K562 (cell line): Measurements from ENCODE around the gene MT4. TPM values are rescaled to one million over a fixed set of nuclear protein-coding genes. Genes with fewer than 3 reads are reported as not detected.

Experiments
- ATAC-seq: fragments of 200-7000 bp; cut with Tn5 transposase; 3 replicates; pipeline ENCODE4 v1.9.1; 2020; ENCODE audit warnings: moderate library complexity
- BruUV-seq: library from RNA; stranded (reverse); fragments of 400-500 nt; replicated peaks from 2 replicates; lab custom pipeline; 2021; lab: Mats Ljungman, UMichigan
- CTCF ChIA-PET: fragments of 300-600 bp; formaldehyde crosslinking; extraction: SDS; loops from one replicate; lab custom pipeline; 2021; ENCODE audit warnings: low intra/inter-chr PET ratio; lab: Yijun Ruan, JAX
- POLR2A ChIA-PET: fragments of 300-600, 350-650 bp; sonication (Branson Sonifier 250); formaldehyde crosslinking; extraction: SDS; loops from one replicate; lab custom pipeline; 2021; ENCODE audit warnings: antibody characterized with exemption, inconsistent platforms; lab: Yijun Ruan, JAX
- DNase-seq, 4 experiments: peaks; one replicate each; pipeline versions ENCODE4 v3.0.0 to v3.0.0-alpha.2; 2011 to 2018; ENCODE audit warnings: low spot score in 3 of 4, mixed read lengths in 3 of 4; ENCODE audit errors: extremely low read depth in 1 of 4
- FAIRE-seq: peaks from 2 replicates; lab custom pipeline; 2011; peaks lifted over from hg19 to GRCh38; lab: Jason Lieb, UNC
- H2AFZ ChIP-seq: 2 replicates; pipeline ENCODE4 v1.6.0; 2011; ENCODE audit warnings: low read depth, low read length, control low read depth, inconsistent platforms
- H3K27ac ChIP-seq: fragments of 200-600 bp; 3 replicates; pipeline ENCODE4 v1.8.0; 2011; ENCODE audit warnings: low read depth, mild to moderate bottlenecking, control low read depth, inconsistent platforms, low read length, moderate library complexity, mixed read lengths; ENCODE audit errors: extremely low read depth
- H3K27me3 ChIP-seq, 2 experiments: fragments of 300-600 bp in 1 of 2; 2 replicates in 1 of 2; 3 replicates in 1 of 2; pipeline versions ENCODE4 v1.6.0 to v1.8.0; 2011; ENCODE audit warnings: inconsistent platforms in 2 of 2, low read length in 2 of 2, mild to moderate bottlenecking in 1 of 2, mixed read lengths in 1 of 2, moderate library complexity in 1 of 2; ENCODE audit not compliant: control insufficient read depth in 2 of 2, insufficient read depth in 2 of 2
- H3K36me3 ChIP-seq: fragments of 300-600 bp; 3 replicates; pipeline ENCODE4 v1.8.0; 2011; ENCODE audit warnings: mild to moderate bottlenecking, low read length, inconsistent platforms; ENCODE audit not compliant: control insufficient read depth, insufficient read depth
- H3K4me1 ChIP-seq, 2 experiments: fragments of 200-600 bp in 1 of 2; replicated peaks in 1 of 2; 2 replicates in 1 of 2; 3 replicates in 1 of 2; pipeline versions ENCODE4 v1.5.1 to v1.8.0; 2011; ENCODE audit warnings: inconsistent platforms in 2 of 2, low read length in 2 of 2, mild to moderate bottlenecking in 1 of 2, mixed read lengths in 1 of 2, moderate library complexity in 1 of 2; ENCODE audit not compliant: control insufficient read depth in 2 of 2, insufficient read depth in 2 of 2
- H3K4me2 ChIP-seq: 2 replicates; pipeline ENCODE4 v1.6.1; 2011; ENCODE audit warnings: low read length, control low read depth, inconsistent platforms, mixed read lengths; ENCODE audit not compliant: insufficient read depth
- H3K4me3 ChIP-seq: fragments of 200-600 bp; sonication (generic), shearing (Covaris generic); 2 replicates; pipeline ENCODE4 v1.5.1; 2016; ENCODE audit warnings: control low read depth, inconsistent platforms
- H3K79me2 ChIP-seq: fragments of 200-600 bp; 3 replicates; pipeline ENCODE4 v1.8.0; 2011; ENCODE audit warnings: low read length, inconsistent platforms; ENCODE audit not compliant: control insufficient read depth, insufficient read depth
- H3K9ac ChIP-seq, 2 experiments: 2 replicates each; pipeline versions ENCODE4 v1.6.0 to v1.6.1; 2011; ENCODE audit warnings: low read depth in 2 of 2, low read length in 2 of 2, control low read depth in 1 of 2, inconsistent platforms in 1 of 2, mild to moderate bottlenecking in 1 of 2, mixed read lengths in 1 of 2; ENCODE audit not compliant: insufficient read depth in 1 of 2
- H3K9me1 ChIP-seq: one replicate; pipeline ENCODE4 v1.6.0; 2011; ENCODE audit warnings: inconsistent platforms, mild to moderate bottlenecking, low read length, moderate library complexity; ENCODE audit not compliant: control insufficient read depth, insufficient read depth
- H3K9me3 ChIP-seq: replicated peaks from 2 replicates; pipeline ENCODE4 v1.5.1; 2011; ENCODE audit warnings: low read depth, low read length, inconsistent platforms; ENCODE audit not compliant: control insufficient read depth, insufficient read depth
- H4K20me1 ChIP-seq: replicated peaks from 2 replicates; pipeline ENCODE4 v1.6.1; 2011; ENCODE audit warnings: low read length, inconsistent platforms, mixed read lengths; ENCODE audit not compliant: control insufficient read depth, insufficient read depth
- BCOR ChIP-seq: fragments of 450-650 bp; IDR thresholded peaks from 2 replicates; pipeline ENCODE4 v1.6.1; 2016
- EHMT2 ChIP-seq: fragments of 450-650 bp; IDR thresholded peaks from 2 replicates; pipeline ENCODE4 v1.6.1; 2018; ENCODE audit warnings: antibody characterized with exemption
- KLF1 ChIP-seq: fragments of 450-650 bp; IDR thresholded peaks from 2 replicates; pipeline ENCODE4 v1.6.1; 2016; ENCODE audit warnings: missing genetic modification characterization, missing compliant biosample characterization
- KLF13 ChIP-seq: fragments of 450-650 bp; IDR thresholded peaks from 2 replicates; pipeline ENCODE4 v1.6.1; 2016; ENCODE audit warnings: missing genetic modification characterization, low read depth, mild to moderate bottlenecking, missing compliant biosample characterization, moderate library complexity, borderline replicate concordance
- L3MBTL2 ChIP-seq: fragments of 450-650 bp; IDR thresholded peaks from 2 replicates; pipeline ENCODE4 v1.6.1; 2016; ENCODE audit warnings: mild to moderate bottlenecking, moderate library complexity
- MIER1 ChIP-seq: fragments of 450-650 bp; IDR thresholded peaks from 2 replicates; pipeline ENCODE4 v1.6.1; 2016; ENCODE audit warnings: antibody characterized with exemption, mild to moderate bottlenecking, low read depth
- RCOR1 ChIP-seq, 2 experiments: IDR thresholded peaks; 2 replicates each; pipeline ENCODE4 v1.6.1; 2012; ENCODE audit warnings: low read depth in 2 of 2, low read length in 2 of 2, borderline replicate concordance in 1 of 2, improper control_type of control experiment in 1 of 2
- STAG1 ChIP-seq: sonication (generic); formaldehyde crosslinking; IDR thresholded peaks from 2 replicates; pipeline ENCODE4 v1.5.0; 2020; ENCODE audit warnings: missing genetic modification reagents, borderline replicate concordance
- ZEB2 ChIP-seq: fragments of 450-650 bp; IDR thresholded peaks from 2 replicates; pipeline ENCODE4 v1.6.1; 2016
- WGBS: fragments of 100-300 bp; shearing (Covaris generic); methylation state at CpG from one replicate; pipeline ENCODE4 v1.1.6; 2016; ENCODE audit warnings: low coverage, mixed read lengths; ENCODE audit not compliant: insufficient coverage; ENCODE audit errors: missing lambda C conversion rate; 5-methylcytosine and 5-hydroxymethylcytosine counted together
- in situ Hi-C: fragments of 300-500 bp; cut with MboI; formaldehyde crosslinking; loops from 4 replicates; pipeline ENCODE4 v1.15.0; 2018; ENCODE audit warnings: inconsistent platforms, mixed read lengths
- intact Hi-C: fragments of 100-400 bp; cut with micrococcal nuclease; formaldehyde crosslinking; loops from 2 replicates; pipeline ENCODE4 v1.14.2; 2022
- polyA plus RNA-seq, 8 experiments: library from polyadenylated mRNA; depleted of rRNA in 4 of 8; stranded (reverse) in 5 of 8; unstranded in 3 of 8; fragments of >200 nt; fragmentation: Nextera tagmentation in 2 of 8; fragmentation: Illumina TruSeq in 1 of 8; extraction: Ambion mirVana in 2 of 8; extraction: Trizol in 1 of 8; gene quantifications; 2 replicates each; pipeline versions ENCODE4 v1.2.1 to v1.2.3, GENCODE V29; 2011 to 2014; ENCODE audit warnings: inconsistent platforms in 1 of 8, missing spikeins in 1 of 8
- total RNA-seq, 7 experiments: library from RNA; depleted of rRNA in 6 of 7; stranded (reverse); fragments of >200 nt in 6 of 7; fragmentation: Illumina TruSeq in 2 of 7; extraction: Trizol in 2 of 7; gene quantifications; 2 replicates each; pipeline versions ENCODE4 v1.2.1 to v1.2.3, GENCODE V29; 2011 to 2021; ENCODE audit warnings: low replicate concordance in 1 of 7
- TF ChIP-seq, protein P1 (sequence below), 2 experiments: fragments of 450-650 bp; formaldehyde crosslinking in 1 of 2; IDR thresholded peaks; 2 replicates each; pipeline versions ENCODE4 v1.4.0 to v1.6.1; 2014 to 2020; ENCODE audit warnings: mild to moderate bottlenecking in 2 of 2, borderline replicate concordance in 1 of 2, low read depth in 1 of 2
- TF ChIP-seq, protein P2 (sequence below): fragments of 450-650 bp; formaldehyde crosslinking; IDR thresholded peaks from 2 replicates; pipeline ENCODE4 v1.4.0; 2020; ENCODE audit warnings: mild to moderate bottlenecking, moderate library complexity

The MT4 gene
- total and polyA plus RNA-seq, 9 of the 15 experiments (the other 6 are each of a cell fraction or from before 2014, with no cell fraction given): not detected

DNA sequence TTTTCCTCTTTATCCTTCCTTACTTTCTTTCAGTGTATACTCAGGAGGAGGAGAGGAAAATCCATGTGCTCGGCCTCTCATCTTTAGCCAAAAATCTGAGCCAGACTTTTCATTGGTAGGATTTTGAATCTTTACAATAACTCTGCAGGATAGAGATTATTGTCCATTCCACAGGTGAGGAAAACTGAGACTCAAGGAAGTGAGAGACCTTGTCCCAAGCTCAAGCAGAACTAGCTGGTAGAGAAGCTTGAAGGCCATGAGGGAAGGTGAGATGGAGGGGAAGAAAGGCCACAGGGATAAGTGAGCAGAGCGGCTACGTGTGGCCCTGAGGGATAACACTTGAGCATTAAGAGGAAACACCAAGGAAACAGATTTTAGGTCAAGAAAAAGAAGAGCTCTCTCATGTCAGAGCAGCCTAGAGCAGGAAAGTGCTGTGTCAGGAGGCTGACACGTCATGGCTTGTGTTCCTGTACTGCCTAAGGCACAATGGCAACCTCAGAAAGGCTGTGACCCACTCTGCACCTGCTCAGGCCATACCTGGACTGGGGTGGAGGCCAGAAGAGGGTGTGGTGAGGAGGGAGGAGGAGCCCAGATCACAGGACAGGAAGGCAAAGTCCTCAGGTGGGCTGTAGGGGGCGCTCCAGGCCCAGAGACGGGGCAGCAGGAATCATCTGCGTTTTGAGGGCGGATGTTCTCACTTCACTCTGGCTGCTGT, 11.9 kb downstream of the MT4 start:
- BruUV-seq: no TSS peak
- Histone ChIP-seq H3K4me1 (no peaks in the 10 kb centered on the region), H3K4me3 (no peak overlapping the region), H3K79me2 (no peaks in the 10 kb centered on the region), H2AFZ (no peak overlapping the region), H3K9me1 (no peaks in the 10 kb centered on the region), H3K27me3 (peaks cover 2 to 10% of the 10 kb centered on the region in 2 experiments; a peak in 4 of 5 replicates), H3K4me2 (no peak overlapping the region), H3K9me3 (0 out of 2 replicates have a peak, but pooled peaks cover 2% of the 10 kb centered on the region), H3K36me3 (no peaks in the 10 kb centered on the region), H3K27ac (no peak overlapping the region), H4K20me1 (no peaks in the 10 kb centered on the region), H3K9ac (no peak overlapping the region)
- peak; percentile 100 for ATAC-seq
- ChIA-PET POLR2A (interaction anchor here (0.7 to 1.1 kb wide), 2 partner anchors 11 to 1761 kb away, joined by 3 to 4 read pairs; no protein-coding TSS in a partner anchor), CTCF (interaction anchor here (0.6 to 2.1 kb wide), 5 partner anchors 27 to 213 kb away, joined by 3 to 26 read pairs (median 3); no protein-coding TSS in a partner anchor)
- in situ Hi-C loops: loop anchor here (5.0 kb wide), 1 partner anchor 126 kb away; no protein-coding TSS in a partner anchor
- FAIRE-seq: peak; percentile 93
- intact Hi-C loops: loop anchor here (1.0 to 10.0 kb wide), 4 partner anchors 62 to 292 kb away; no protein-coding TSS in a partner anchor
- WGBS: 0% methylated on average over 8 of the region's 8 CpGs
- DNase-seq: peak; percentile 77 to 86 (median 84)
- TF ChIP-seq EHMT2: no peak
- TF ChIP-seq, protein P1, sequence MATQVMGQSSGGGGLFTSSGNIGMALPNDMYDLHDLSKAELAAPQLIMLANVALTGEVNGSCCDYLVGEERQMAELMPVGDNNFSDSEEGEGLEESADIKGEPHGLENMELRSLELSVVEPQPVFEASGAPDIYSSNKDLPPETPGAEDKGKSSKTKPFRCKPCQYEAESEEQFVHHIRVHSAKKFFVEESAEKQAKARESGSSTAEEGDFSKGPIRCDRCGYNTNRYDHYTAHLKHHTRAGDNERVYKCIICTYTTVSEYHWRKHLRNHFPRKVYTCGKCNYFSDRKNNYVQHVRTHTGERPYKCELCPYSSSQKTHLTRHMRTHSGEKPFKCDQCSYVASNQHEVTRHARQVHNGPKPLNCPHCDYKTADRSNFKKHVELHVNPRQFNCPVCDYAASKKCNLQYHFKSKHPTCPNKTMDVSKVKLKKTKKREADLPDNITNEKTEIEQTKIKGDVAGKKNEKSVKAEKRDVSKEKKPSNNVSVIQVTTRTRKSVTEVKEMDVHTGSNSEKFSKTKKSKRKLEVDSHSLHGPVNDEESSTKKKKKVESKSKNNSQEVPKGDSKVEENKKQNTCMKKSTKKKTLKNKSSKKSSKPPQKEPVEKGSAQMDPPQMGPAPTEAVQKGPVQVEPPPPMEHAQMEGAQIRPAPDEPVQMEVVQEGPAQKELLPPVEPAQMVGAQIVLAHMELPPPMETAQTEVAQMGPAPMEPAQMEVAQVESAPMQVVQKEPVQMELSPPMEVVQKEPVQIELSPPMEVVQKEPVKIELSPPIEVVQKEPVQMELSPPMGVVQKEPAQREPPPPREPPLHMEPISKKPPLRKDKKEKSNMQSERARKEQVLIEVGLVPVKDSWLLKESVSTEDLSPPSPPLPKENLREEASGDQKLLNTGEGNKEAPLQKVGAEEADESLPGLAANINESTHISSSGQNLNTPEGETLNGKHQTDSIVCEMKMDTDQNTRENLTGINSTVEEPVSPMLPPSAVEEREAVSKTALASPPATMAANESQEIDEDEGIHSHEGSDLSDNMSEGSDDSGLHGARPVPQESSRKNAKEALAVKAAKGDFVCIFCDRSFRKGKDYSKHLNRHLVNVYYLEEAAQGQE (IDR thresholded peaks at IDR 0.05; ENCODE audit: borderline replicate concordance): peak; percentile 84
- TF ChIP-seq, protein P1 (CRISPR knock-in tag; IDR thresholded peaks at IDR 0.05; ENCODE audit: low read depth): no peak
- 0 out of 4 replicates have a peak, but pooled peaks of 1 of the 2 experiments have one; percentile 36 for TF ChIP-seq RCOR1 (IDR thresholded peaks at IDR 0.05; ENCODE audit: borderline replicate concordance in 1 of 2, low read depth in 2 of 2, low read length in 2 of 2)
- TF ChIP-seq KLF1: peak; percentile 79; the same call in 1 of the 2 replicates
- no peak for TF ChIP-seq MIER1
- peak; percentile 75 for TF ChIP-seq BCOR
- peak; percentile 23; the same call in 1 of the 2 replicates for TF ChIP-seq L3MBTL2
- peak; percentile 74; the same call in 1 of the 2 replicates for TF ChIP-seq ZEB2
- TF ChIP-seq STAG1: peak; percentile 55; the same call in 1 of the 2 replicates
- TF ChIP-seq, protein P2, sequence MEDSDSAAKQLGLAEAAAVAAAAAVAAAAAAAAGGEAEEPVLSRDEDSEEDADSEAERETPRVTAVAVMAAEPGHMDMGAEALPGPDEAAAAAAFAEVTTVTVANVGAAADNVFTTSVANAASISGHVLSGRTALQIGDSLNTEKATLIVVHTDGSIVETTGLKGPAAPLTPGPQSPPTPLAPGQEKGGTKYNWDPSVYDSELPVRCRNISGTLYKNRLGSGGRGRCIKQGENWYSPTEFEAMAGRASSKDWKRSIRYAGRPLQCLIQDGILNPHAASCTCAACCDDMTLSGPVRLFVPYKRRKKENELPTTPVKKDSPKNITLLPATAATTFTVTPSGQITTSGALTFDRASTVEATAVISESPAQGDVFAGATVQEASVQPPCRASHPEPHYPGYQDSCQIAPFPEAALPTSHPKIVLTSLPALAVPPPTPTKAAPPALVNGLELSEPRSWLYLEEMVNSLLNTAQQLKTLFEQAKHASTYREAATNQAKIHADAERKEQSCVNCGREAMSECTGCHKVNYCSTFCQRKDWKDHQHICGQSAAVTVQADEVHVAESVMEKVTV: peak; percentile 85
- peak; percentile 34; the same call in 1 of the 2 replicates for TF ChIP-seq KLF13 (tag)
